ENCODE data around the gene THSD7A. TPM values are rescaled to one million over a fixed set of nuclear protein-coding genes. Genes with fewer than 3 reads are reported as not detected.

The THSD7A gene
- total and polyA plus RNA-seq, 2 experiments from 2014 or later, result 4.0 to 8.3 TPM

DNA sequence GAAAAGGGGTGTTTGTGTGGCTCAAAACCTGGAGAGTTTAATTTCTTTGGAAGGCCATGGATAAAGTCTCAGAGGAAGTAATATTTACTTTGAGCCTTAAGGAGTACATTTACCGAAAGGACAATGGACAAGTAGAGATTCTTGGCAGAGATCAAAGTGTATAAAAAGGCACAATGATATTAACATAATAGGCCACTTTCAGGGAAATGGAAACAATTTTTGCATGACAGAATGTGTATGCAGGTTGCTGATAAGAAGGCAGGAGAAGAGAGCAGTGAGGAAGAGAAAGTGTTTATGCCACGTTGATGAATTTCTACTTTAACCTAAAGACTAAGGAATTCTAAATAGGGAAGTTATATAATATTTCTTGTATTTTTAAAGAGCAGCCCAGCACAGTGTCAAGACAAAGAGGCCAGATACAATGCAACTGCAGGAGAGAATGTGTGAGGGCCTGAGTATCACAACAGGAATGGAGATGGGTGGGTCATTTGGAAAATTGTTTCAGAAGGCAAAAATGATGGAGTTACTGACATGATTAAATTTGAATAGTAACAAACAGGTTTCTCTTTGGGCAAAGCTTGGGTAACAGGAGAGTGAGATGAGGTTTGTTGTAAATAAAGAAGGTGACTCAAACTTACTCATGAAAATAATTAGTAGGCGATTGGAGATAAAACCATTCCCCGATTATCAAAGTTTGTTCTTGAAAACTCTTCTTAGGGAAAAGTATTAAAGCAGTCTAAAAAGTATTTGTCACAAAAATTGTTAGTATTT, 84.1 kb downstream of the THSD7A start:
- no peaks in the 10 kb centered on the region for H3K79me2 ChIP-seq
- H3K9me3 ChIP-seq (ENCODE audit: low read depth), result no peaks in the 10 kb centered on the region
- H4K20me1 ChIP-seq (ENCODE audit: insufficient read depth, poor library complexity, severe bottlenecking), result no peaks in the 10 kb centered on the region
- H3K4me1 ChIP-seq (ENCODE audit: insufficient read depth), result no peaks in the 10 kb centered on the region
- H3K27ac ChIP-seq, result no peak overlapping the region
- TF ChIP-seq, protein P1, sequence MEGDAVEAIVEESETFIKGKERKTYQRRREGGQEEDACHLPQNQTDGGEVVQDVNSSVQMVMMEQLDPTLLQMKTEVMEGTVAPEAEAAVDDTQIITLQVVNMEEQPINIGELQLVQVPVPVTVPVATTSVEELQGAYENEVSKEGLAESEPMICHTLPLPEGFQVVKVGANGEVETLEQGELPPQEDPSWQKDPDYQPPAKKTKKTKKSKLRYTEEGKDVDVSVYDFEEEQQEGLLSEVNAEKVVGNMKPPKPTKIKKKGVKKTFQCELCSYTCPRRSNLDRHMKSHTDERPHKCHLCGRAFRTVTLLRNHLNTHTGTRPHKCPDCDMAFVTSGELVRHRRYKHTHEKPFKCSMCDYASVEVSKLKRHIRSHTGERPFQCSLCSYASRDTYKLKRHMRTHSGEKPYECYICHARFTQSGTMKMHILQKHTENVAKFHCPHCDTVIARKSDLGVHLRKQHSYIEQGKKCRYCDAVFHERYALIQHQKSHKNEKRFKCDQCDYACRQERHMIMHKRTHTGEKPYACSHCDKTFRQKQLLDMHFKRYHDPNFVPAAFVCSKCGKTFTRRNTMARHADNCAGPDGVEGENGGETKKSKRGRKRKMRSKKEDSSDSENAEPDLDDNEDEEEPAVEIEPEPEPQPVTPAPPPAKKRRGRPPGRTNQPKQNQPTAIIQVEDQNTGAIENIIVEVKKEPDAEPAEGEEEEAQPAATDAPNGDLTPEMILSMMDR (IDR thresholded peaks at IDR 0.05; ENCODE audit: poor library complexity), result no peak
- TF ChIP-seq EZH2phosphoT487 (IDR thresholded peaks at IDR 0.05; ENCODE audit: low read depth, severe bottlenecking, unreplicated experiment), result no peak
- no peak for TF ChIP-seq EZH2 (IDR thresholded peaks at IDR 0.05; ENCODE audit: borderline replicate concordance)
- no peaks in the 10 kb centered on the region for H3K9me2 ChIP-seq (replicated peaks; ENCODE audit: insufficient read depth)
- H3K27me3 ChIP-seq, result no peaks in the 10 kb centered on the region
- WGBS (ENCODE audit: low lambda C conversion rate, missing lambda C conversion rate), result 92% methylated on average over 4 of the region's 4 CpGs
- no peak for DNase-seq (ENCODE audit: low spot score)
- H3K4me3 ChIP-seq, result no peak overlapping the region
- no peaks in the 10 kb centered on the region for H3K36me3 ChIP-seq (replicated peaks; ENCODE audit: insufficient read depth, low read depth)
- no peak overlapping the region for H3K4me2 ChIP-seq
- no peak overlapping the region for H2AFZ ChIP-seq

DNA sequence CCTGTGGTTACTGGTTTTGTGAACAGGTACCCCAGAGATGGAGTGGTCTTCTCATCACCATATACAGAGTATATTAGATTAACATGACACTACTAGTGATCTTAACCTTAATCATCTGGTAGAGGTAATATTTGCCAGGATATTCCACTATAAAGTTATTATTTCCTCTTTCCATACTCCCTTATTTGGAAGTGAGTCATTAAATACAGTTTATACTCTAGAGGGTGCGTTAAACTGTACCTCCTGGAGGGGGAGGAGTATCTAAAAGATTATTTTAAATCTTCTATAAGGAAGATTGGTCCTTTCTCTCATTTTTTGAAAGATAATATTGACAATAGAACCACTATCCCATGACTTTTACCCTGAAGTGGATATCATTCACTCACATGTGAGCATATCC, 85.4 kb downstream of the THSD7A start:
- TF ChIP-seq, protein P1 (IDR thresholded peaks at IDR 0.05; ENCODE audit: poor library complexity), result no peak
- no peak for TF ChIP-seq EZH2 (IDR thresholded peaks at IDR 0.05; ENCODE audit: borderline replicate concordance)
- TF ChIP-seq EZH2phosphoT487 (IDR thresholded peaks at IDR 0.05; ENCODE audit: low read depth, severe bottlenecking, unreplicated experiment), result no peak

DNA sequence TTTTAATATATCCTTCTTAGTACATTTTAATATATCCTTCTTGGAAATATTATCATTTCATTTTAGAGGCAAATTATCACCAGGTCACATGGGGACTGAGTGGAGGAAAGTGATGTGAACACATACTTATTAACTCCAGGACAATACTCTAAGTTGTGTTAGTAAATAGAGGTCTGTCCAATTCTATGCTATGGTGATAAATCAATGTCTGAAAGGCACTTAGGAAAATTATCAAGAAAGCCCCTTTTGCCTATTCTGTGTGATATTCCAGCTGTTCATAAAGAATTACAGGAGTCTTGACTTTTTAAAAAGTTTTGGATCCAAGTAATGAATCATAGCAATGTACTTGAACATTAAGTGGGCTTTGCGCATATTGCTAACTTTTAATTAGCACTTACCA, 88.5 kb downstream of the THSD7A start:
- Histone ChIP-seq H3K36me3 (replicated peaks; ENCODE audit: insufficient read depth, low read depth) (no peaks in the 10 kb centered on the region), H3K27ac (no peak overlapping the region), H2AFZ (no peak overlapping the region), H4K20me1 (ENCODE audit: insufficient read depth, poor library complexity, severe bottlenecking) (no peaks in the 10 kb centered on the region), H3K4me3 (no peak overlapping the region), H3K4me1 (ENCODE audit: insufficient read depth) (peaks cover 6% of the 10 kb centered on the region), H3K9me3 (ENCODE audit: low read depth) (no peaks in the 10 kb centered on the region), H3K4me2 (no peak overlapping the region), H3K79me2 (no peaks in the 10 kb centered on the region), H3K9me2 (replicated peaks; ENCODE audit: insufficient read depth) (no peaks in the 10 kb centered on the region), H3K27me3 (no peaks in the 10 kb centered on the region)
- 100% methylated on average over 1 of the region's 1 CpG for WGBS (ENCODE audit: low lambda C conversion rate, missing lambda C conversion rate)
- TF ChIP-seq EZH2 (IDR thresholded peaks at IDR 0.05; ENCODE audit: borderline replicate concordance), result no peak
- no peak for TF ChIP-seq EZH2phosphoT487 (IDR thresholded peaks at IDR 0.05; ENCODE audit: low read depth, severe bottlenecking, unreplicated experiment)
- TF ChIP-seq, protein P1 (IDR thresholded peaks at IDR 0.05; ENCODE audit: poor library complexity), result no peak
- DNase-seq (ENCODE audit: low spot score), result no peak

More for the DNA sequence above, 85.4 kb downstream of the THSD7A start:
- Histone ChIP-seq H2AFZ (no peak overlapping the region), H3K79me2 (no peaks in the 10 kb centered on the region), H3K27ac (no peak overlapping the region), H3K36me3 (replicated peaks; ENCODE audit: insufficient read depth, low read depth) (no peaks in the 10 kb centered on the region), H3K9me2 (replicated peaks; ENCODE audit: insufficient read depth) (no peaks in the 10 kb centered on the region), H3K4me2 (no peak overlapping the region), H3K4me3 (no peak overlapping the region), H3K9me3 (ENCODE audit: low read depth) (no peaks in the 10 kb centered on the region), H3K4me1 (ENCODE audit: insufficient read depth) (peaks cover 6% of the 10 kb centered on the region), H3K27me3 (no peaks in the 10 kb centered on the region), H4K20me1 (ENCODE audit: insufficient read depth, poor library complexity, severe bottlenecking) (no peaks in the 10 kb centered on the region)
- no peak for DNase-seq (ENCODE audit: low spot score)
- 83% methylated on average over 1 of the region's 1 CpG for WGBS (ENCODE audit: low lambda C conversion rate, missing lambda C conversion rate)

All from hepatocyte (in vitro differentiated cells).